ENCODE measurements around the gene C1QTNF1. TPM values are rescaled to one million over a fixed set of nuclear protein-coding genes. Genes with fewer than 3 reads are reported as not detected.

C1QTNF1 gene
- total and polyA plus RNA-seq, 3 donors from 2014 or later, result 9.1 to 22.5 (median 9.8) TPM

DNA sequence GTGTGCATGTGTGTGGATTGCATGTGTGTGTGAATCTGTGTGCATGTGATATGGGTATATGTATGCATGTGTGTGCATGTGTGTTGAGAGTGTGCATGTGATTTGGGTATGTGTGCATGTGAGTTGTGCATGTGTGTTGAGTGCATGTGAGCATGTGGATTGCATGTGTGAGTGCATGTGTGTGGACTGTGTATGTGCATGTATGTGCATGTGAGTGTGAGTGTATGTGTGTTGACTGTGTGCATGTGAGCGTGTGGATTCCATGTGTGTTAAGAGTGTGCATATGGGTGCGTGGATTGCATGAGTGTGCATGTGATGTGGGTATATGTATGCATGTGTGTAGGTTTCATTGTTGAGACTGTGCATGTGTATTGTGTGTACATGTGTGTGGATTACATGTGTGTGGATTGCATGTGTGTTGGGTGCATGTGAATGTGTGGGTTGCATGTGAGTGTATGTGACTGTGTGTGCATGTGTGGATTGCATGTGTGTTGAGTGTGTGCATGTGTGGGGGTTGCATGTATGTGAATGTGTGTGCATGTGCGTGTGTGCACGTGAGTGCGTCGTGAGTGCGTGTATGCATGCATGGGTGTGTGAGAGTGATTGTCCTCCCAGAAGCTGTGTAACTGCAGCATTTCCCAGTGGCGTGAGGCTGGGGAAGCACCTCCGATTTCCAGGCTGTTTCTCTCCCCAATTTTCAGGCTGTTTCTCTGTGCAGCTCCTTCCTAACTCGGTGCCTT, 19.4 kb downstream of the C1QTNF1 start:
- intact Hi-C loops (cut with DNase I; ENCODE audit: low total_unique reads), result no loop called here

GRCh38 chr17:79043931-79044320, 20.0 kb downstream of the C1QTNF1 start:
- H3K4me1 ChIP-seq, result peaks cover 8% of the 10 kb centered on the region
- no peak for TF ChIP-seq CTCF (IDR thresholded peaks at IDR 0.05)
- no peak for TF ChIP-seq POLR2A (IDR thresholded peaks at IDR 0.05)
- 71 to 77% methylated on average over 10 to 12 of the region's 12 CpGs for WGBS, 2 donors
- no peak for DNase-seq
- no peak overlapping the region for H3K27ac ChIP-seq
- no peaks in the 10 kb centered on the region for H3K9me3 ChIP-seq
- H3K4me3 ChIP-seq, result no peak overlapping the region
- no peaks in the 10 kb centered on the region for H3K27me3 ChIP-seq
- no peaks in the 10 kb centered on the region for H3K36me3 ChIP-seq (ENCODE audit: low read depth, missing control alignments)
- intact Hi-C loops (cut with DNase I; ENCODE audit: low total_unique reads), result no loop called here

More for the DNA sequence above, 19.4 kb downstream of the C1QTNF1 start:
- Histone ChIP-seq H3K4me1 (peaks cover 8% of the 10 kb centered on the region), H3K27ac (no peak overlapping the region), H3K27me3 (no peaks in the 10 kb centered on the region), H3K36me3 (ENCODE audit: low read depth, missing control alignments) (no peaks in the 10 kb centered on the region), H3K4me3 (no peak overlapping the region), H3K9me3 (no peaks in the 10 kb centered on the region)
- no peak for DNase-seq
- TF ChIP-seq POLR2A (IDR thresholded peaks at IDR 0.05), result no peak
- no peak for TF ChIP-seq CTCF (IDR thresholded peaks at IDR 0.05)
- 90% methylated on average over 10 of the region's 10 CpGs for WGBS, 2 donors

- DNase-seq, result no peak
- WGBS, 2 donors, result 89 to 92% methylated on average over 9 to 11 of the region's 11 CpGs
- intact Hi-C loops (cut with DNase I; ENCODE audit: low total_unique reads), result no loop called here
- H3K4me1 ChIP-seq, result peaks cover 8% of the 10 kb centered on the region
- no peak overlapping the region for H3K4me3 ChIP-seq
- TF ChIP-seq CTCF (IDR thresholded peaks at IDR 0.05) (no peak), POLR2A (IDR thresholded peaks at IDR 0.05) (no peak)
- H3K36me3 ChIP-seq (ENCODE audit: low read depth, missing control alignments), result no peaks in the 10 kb centered on the region
- no peak overlapping the region for H3K27ac ChIP-seq
- no peaks in the 10 kb centered on the region for H3K9me3 ChIP-seq
- no peaks in the 10 kb centered on the region for H3K27me3 ChIP-seq
Measured at GRCh38 chr17:79044462-79044861, 20.5 kb downstream of the C1QTNF1 start.

GRCh38 chr17:79045001-79045729, 21.2 kb downstream of the C1QTNF1 start:
- H3K4me1 ChIP-seq, result peaks cover 8% of the 10 kb centered on the region
- no peak overlapping the region for H3K27ac ChIP-seq
- intact Hi-C loops (cut with DNase I; ENCODE audit: low total_unique reads), result no loop called here
- H3K4me3 ChIP-seq, result no peak overlapping the region
- 82 to 85% methylated on average over 15 of the region's 15 CpGs for WGBS, 2 donors
- H3K36me3 ChIP-seq (ENCODE audit: low read depth, missing control alignments), result no peaks in the 10 kb centered on the region
- no peaks in the 10 kb centered on the region for H3K9me3 ChIP-seq
- no peaks in the 10 kb centered on the region for H3K27me3 ChIP-seq
- TF ChIP-seq CTCF (IDR thresholded peaks at IDR 0.05) (no peak), POLR2A (IDR thresholded peaks at IDR 0.05) (no peak)
- no peak for DNase-seq

Data from testis (tissue), 3 donors.